HG03442 (cell line): Measurements from ENCODE around the gene SF3A2.

ENCODE experiments used
- ATAC-seq: cut with Tn5 transposase; IDR thresholded peaks from one replicate; pipeline ENCODE4 v1.9.1; 2021; ENCODE audit warnings: mild to moderate bottlenecking, moderate library complexity; ENCODE audit not compliant: unreplicated experiment

The SF3A2 gene

DNA sequence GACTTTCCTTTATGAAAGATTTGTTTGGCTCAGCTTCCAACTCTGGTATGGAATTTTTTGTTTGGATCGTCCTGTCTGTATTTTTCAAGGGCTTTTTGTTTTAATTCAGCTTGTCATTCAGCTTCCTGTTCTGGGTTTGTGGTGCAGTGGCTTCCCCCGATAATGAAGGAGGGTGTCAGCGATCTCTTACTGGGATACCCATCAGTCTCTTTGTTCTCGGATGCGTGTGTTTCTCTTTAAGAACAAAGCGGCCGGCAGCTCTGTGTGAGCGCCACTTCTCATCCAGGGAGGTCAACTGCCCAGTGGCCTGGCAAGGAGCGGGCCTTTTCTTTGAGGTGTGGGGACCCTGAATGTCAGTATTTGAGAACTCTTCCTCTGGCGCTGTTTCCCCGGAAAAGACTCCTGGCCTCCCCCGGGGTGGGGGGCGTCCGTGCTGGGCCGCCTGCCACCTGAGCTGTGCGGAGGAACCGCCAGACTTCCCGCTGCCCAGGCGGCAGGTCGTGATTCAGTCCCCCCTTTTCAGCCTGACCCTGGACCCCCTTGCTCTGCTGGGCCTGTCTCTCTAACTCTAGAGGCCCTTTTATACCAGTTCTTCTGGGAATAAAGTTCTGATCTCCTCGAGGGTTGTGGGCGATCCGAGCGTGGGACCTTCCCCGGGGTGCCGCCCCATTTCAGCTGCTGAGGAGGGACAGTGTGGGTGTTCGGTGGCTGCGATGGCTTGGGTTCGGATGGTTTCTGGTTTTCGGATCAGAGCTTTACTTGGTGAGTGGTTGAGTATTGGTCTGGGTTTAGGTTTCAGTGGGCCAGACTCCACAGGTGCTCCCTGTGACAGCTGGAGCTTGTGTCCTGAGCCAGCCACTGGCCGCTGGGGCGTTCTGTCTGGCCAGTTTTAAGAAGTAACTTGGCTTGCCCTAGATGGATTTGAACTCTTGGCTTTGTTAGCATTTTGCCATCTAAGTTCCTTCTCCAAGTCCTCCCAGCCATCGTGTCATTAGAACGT is 3.4 kb downstream of the SF3A2 start:
- ATAC-seq = no peak

GRCh38 chr19:2240881-2241760 is 4.5 kb downstream of the SF3A2 start:
- ATAC-seq = no peak

GRCh38 chr19:2242092-2242537 is 5.5 kb downstream of the SF3A2 start:
- no peak for ATAC-seq

DNA sequence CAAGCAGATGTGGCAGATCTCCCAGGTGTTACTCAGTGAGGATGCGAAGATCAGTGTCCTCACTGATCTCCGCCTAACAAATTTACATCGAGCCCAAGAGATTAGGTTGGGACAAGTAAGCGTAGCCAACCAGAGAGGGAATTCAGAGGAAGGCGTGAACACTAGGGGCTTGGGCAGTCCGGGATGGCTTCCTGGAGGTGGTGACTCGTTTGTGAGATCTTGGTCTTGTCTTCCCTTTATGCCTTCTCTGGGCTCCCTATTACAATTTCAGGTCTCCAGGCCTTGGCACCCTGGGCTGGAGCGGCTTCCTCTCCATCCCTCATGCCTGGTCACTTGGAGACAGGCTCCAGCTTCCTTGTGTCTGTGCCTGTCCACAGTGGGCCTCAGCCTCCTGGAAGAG is 6.2 kb downstream of the SF3A2 start:
- ATAC-seq = no peak

- no peak for ATAC-seq
These were observed 6.9 kb downstream of the SF3A2 start for GRCh38 chr19:2243274-2244124.

DNA sequence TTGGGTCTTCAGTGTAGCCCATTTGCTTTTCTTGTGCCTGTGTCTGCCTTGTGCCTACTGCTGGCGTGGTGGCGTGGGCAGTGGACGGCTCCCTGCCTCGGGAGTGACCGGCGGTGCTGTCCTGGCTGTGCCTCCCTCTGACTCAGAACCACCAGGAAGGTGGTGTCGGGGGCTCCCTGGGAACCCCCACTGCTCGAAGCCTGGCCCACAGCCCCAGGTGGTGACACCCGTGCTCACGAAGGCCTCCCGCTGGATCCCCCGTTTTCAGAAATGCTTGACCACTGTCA is 7.4 kb downstream of the SF3A2 start:
- ATAC-seq = no peak

DNA sequence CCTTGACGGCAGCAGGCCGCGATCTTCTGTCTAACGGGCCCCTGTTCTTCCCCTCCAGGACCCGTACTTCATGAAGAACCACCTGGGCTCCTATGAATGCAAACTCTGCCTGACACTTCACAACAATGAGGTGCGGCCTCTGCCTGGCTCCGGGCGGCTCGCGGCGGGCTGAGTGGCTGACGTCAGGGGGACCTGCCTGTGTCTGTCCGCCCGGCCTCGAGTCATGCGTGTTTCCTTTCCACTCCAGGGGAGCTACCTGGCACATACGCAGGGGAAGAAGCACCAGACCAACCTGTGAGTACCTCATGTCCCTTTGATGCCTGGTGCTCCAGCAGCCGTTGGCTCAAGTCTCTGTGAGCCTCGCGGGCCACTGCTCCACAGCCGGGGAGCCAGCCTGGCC is 7.9 kb downstream of the SF3A2 start:
- no peak for ATAC-seq

DNA sequence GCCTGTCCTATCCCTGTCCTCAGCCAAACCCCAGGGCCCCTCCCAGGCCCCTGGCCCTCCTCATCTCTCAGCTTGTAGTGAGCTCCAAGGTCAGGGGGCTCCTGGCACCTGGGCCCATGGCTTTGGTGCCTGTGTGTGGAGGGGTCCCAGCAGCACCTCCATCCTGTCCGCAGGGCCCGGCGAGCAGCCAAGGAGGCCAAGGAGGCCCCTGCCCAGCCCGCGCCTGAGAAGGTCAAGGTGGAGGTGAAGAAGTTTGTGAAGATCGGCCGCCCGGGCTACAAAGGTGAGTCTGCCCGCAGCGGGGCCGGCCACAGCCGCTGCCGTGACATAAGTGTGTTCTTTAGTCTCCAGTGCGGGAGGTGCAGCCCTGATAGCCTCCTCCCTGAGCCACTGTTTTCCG is 8.6 kb downstream of the SF3A2 start:
- no peak for ATAC-seq

GRCh38 chr19:2246014-2246620 is 9.5 kb downstream of the SF3A2 start:
- no peak for ATAC-seq

GRCh38 chr19:2246801-2247361 is 10.3 kb downstream of the SF3A2 start:
- no peak for ATAC-seq

- ATAC-seq = no peak
These were observed 10.9 kb downstream of the SF3A2 start for GRCh38 chr19:2247433-2248101.

DNA sequence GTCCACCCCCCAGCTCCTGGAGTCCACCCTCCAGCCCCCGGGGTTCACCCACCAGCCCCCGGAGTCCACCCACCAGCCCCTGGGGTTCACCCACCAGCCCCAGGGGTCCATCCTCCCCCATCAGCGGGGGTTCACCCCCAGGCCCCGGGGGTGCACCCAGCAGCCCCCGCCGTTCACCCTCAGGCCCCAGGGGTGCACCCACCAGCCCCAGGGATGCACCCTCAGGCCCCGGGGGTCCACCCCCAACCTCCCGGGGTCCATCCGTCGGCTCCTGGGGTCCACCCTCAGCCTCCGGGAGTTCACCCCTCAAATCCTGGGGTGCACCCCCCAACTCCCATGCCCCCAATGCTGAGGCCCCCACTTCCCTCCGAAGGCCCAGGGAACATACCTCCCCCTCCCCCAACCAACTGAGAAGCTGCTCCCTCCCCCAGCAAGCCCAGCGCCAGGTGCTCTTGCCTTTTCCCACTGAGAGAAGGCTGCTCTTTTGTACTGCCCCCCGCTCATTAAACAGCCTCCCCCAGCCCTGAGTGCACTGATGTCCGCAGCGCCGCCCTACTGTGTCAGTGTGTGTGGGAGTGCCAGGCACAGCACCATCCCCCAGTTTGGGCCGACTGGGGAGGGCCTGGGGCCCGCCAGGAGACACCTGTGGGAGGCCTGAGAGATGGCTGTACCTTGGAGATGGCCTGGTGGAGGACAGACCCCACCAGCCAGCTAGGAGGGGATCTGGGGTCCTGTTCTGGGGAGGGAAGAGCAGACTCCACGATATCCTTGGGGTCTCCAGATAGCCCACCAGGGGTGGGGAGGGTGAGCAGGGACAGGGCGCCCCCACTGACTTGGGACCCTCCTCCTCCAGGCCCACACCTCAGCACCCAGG is 11.7 kb downstream of the SF3A2 start:
- no peak for ATAC-seq

- ATAC-seq = no peak
These were observed 12.6 kb downstream of the SF3A2 start, which contains the start of gene AMH for GRCh38 chr19:2249010-2249866. TSS of gene AMH (plus strand) at chr19:2249323. CDS start at chr19:2249333, 10 bp downstream.

DNA sequence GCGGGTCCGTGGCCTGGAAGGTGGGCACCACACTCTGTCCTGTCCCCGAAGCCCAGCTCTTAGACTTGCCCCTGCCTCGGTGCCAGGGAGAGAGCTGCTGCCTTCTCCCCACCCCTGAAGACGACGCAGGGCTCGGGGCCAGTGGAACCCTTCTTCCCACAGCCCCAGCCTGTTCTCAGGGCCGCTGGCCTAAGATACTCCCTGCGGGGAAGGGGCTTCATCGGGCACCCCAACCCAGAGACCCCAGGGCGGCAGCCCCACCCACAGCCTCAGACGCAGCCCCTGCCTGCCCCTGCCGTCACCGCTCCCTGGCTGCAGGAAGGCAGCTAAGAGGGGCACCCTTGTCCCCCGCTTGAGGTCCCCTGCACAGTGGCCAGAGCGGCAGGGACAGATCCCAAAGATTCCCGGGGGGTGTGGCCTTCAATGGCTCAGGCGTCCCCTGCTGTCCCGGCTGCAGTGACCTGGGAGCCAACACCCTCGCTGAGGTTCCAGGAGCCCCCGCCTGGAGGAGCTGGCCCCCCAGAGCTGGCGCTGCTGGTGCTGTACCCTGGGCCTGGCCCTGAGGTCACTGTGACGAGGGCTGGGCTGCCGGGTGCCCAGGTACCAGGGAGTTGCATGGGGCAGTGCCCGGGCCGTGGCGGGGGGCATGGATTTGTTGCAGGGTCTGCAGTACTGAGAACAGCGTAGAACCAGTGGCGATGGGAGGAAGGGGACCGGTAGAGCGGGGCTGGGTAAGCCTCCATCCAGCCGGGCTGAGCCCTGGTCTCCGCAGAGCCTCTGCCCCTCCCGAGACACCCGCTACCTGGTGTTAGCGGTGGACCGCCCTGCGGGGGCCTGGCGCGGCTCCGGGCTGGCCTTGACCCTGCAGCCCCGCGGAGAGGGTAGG is 13.5 kb downstream of the SF3A2 start:
- ATAC-seq = no peak

DNA sequence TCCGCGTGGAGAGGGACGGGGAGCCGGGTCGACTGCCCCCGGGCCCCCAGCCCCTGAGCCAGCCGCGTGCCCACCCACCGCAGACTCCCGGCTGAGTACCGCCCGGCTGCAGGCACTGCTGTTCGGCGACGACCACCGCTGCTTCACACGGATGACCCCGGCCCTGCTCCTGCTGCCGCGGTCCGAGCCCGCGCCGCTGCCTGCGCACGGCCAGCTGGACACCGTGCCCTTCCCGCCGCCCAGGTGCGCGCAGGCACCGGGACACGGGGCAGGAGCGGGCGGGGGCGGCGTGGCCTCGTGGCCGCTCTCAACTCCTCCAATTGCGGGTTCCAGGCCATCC is 14.1 kb downstream of the SF3A2 start:
- ATAC-seq = no peak

DNA sequence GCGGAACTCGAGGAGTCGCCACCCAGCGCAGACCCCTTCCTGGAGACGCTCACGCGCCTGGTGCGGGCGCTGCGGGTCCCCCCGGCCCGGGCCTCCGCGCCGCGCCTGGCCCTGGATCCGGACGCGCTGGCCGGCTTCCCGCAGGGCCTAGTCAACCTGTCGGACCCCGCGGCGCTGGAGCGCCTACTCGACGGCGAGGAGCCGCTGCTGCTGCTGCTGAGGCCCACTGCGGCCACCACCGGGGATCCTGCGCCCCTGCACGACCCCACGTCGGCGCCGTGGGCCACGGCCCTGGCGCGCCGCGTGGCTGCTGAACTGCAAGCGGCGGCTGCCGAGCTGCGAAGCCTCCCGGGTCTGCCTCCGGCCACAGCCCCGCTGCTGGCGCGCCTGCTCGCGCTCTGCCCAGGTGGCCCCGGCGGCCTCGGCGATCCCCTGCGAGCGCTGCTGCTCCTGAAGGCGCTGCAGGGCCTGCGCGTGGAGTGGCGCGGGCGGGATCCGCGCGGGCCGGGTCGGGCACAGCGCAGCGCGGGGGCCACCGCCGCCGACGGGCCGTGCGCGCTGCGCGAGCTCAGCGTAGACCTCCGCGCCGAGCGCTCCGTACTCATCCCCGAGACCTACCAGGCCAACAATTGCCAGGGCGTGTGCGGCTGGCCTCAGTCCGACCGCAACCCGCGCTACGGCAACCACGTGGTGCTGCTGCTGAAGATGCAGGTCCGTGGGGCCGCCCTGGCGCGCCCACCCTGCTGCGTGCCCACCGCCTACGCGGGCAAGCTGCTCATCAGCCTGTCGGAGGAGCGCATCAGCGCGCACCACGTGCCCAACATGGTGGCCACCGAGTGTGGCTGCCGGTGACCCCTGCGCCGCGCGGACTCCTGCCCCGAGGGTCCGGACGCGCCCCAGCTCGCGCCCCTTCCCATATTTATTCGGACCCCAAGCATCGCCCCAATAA is 14.8 kb downstream of the SF3A2 start:
- no peak for ATAC-seq
